ENCODE data around the gene USH1C.

The USH1C gene

DNA sequence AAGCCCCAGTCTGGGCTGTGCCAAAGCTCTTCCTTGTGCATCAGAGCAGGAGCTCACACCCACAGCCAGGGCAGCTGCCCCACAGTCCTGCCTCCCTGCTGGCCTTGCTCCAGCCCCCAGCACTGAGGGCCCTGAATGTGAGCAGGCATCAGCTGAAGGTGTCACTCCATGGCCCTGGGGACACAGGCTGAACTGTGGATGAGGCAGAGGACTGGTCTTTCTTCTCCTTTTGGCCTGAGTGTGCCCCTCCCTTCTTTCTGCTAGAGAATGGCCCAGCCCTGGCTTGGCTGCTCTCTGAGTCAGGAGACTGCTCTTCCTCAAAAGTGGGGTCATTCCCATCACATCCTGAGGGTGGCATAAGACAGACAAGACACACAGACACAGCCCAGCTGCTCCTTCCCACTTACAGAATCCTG, 19.0 kb upstream of the USH1C start:
- Histone ChIP-seq H3K36me3 (ENCODE audit: control insufficient read depth, insufficient read depth, low read length) (no peaks in the 10 kb centered on the region), H3K9ac (ENCODE audit: low read length) (no peak overlapping the region), H3K27ac (ENCODE audit: low read depth, low read length) (no peak overlapping the region), H3K27me3 (ENCODE audit: control insufficient read depth, insufficient read depth, low read length) (peaks cover 2% of the 10 kb centered on the region), H3K4me3 (ENCODE audit: low read length) (no peak overlapping the region), H3K4me1 (ENCODE audit: control insufficient read depth, insufficient read depth, low read length) (no peaks in the 10 kb centered on the region)

DNA sequence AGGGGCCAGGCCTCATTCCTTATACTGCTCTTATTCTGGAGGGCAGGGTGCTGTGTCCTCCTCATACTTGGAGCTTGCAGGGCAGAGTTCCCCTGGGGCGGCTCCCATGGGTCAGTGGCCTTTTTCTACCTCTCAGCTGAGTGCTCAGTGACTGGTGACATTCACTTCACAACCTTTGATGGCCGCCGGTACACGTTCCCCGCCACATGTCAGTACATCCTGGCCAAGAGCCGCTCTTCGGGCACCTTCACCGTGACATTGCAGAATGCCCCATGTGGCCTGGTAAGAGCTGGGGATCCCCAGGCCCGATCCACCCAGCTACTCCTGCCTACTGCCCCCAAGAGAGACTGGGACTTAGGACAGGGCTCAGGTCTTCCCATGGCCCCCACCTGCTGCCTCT, 17.3 kb upstream of the USH1C start:
- no peak overlapping the region for H3K9ac ChIP-seq (ENCODE audit: low read length)
- peaks cover 2% of the 10 kb centered on the region for H3K27me3 ChIP-seq (ENCODE audit: control insufficient read depth, insufficient read depth, low read length)
- no peak overlapping the region for H3K27ac ChIP-seq (ENCODE audit: low read depth, low read length)
- no peaks in the 10 kb centered on the region for H3K4me1 ChIP-seq (ENCODE audit: control insufficient read depth, insufficient read depth, low read length)
- no peaks in the 10 kb centered on the region for H3K36me3 ChIP-seq (ENCODE audit: control insufficient read depth, insufficient read depth, low read length)
- H3K4me3 ChIP-seq (ENCODE audit: low read length), result no peak overlapping the region

DNA sequence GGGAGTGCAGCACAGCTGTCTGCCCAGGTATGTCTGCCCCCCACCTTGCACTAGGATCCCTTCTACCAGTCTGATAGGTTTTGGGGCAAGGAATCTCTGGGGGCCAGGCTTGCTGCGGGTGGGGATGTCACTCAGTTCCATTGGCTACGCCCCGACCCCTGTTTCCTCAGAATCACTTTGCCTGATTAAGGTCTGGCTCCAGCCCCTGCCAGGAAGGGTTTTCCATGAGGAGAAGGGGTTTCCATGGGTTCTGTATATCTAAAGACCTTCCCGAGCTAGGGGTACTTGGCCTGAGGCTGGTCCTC, 16.8 kb upstream of the USH1C start:
- no peaks in the 10 kb centered on the region for H3K36me3 ChIP-seq (ENCODE audit: control insufficient read depth, insufficient read depth, low read length)
- H3K27me3 ChIP-seq (ENCODE audit: control insufficient read depth, insufficient read depth, low read length), result peaks cover 2% of the 10 kb centered on the region
- H3K9ac ChIP-seq (ENCODE audit: low read length), result no peak overlapping the region
- no peaks in the 10 kb centered on the region for H3K4me1 ChIP-seq (ENCODE audit: control insufficient read depth, insufficient read depth, low read length)
- H3K27ac ChIP-seq (ENCODE audit: low read depth, low read length), result no peak overlapping the region
- H3K4me3 ChIP-seq (ENCODE audit: low read length), result no peak overlapping the region

DNA sequence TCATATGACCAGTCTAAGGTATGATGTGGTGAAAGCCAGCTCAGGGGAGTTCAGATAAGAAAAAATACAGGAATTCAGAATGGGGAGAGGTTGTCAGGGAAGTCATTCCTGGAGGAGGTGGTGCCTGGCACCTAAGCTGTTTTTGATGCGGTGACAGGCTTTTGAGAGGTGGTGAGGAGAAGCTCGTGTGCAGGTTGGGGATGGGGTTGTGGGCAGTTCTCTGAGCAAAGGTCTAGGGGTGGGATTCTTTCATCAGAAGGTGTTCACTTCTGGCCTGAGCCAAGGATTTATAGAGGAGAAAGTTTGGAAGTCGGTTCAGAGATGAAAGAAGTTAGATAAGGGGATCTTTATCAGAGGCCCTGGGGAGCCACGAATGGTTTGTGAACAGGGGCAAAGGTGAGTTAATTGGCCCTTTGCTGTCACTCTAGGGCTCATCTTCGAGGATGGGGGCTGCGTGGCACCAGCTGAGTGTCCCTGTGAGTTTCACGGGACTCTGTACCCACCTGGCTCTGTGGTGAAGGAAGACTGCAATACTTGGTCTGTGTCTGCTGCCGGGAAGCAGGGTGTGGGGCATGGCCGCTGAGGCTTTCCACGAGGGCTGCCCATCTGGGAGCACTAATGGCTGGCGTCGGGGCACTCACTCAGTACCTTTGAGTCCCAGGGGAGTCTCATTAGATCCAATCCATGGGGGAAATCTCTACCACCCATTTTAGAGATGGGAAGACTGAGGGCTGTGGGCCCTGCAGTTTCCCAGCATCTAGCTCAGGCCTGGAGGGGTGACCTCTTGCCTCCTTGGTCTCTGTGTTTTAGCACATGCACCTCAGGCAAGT, 16.3 kb upstream of the USH1C start:
- H3K36me3 ChIP-seq (ENCODE audit: control insufficient read depth, insufficient read depth, low read length), result no peaks in the 10 kb centered on the region
- no peak overlapping the region for H3K27ac ChIP-seq (ENCODE audit: low read depth, low read length)
- H3K27me3 ChIP-seq (ENCODE audit: control insufficient read depth, insufficient read depth, low read length), result peaks cover 2% of the 10 kb centered on the region
- H3K4me3 ChIP-seq (ENCODE audit: low read length), result no peak overlapping the region
- H3K4me1 ChIP-seq (ENCODE audit: control insufficient read depth, insufficient read depth, low read length), result no peaks in the 10 kb centered on the region
- H3K9ac ChIP-seq (ENCODE audit: low read length), result no peak overlapping the region

DNA sequence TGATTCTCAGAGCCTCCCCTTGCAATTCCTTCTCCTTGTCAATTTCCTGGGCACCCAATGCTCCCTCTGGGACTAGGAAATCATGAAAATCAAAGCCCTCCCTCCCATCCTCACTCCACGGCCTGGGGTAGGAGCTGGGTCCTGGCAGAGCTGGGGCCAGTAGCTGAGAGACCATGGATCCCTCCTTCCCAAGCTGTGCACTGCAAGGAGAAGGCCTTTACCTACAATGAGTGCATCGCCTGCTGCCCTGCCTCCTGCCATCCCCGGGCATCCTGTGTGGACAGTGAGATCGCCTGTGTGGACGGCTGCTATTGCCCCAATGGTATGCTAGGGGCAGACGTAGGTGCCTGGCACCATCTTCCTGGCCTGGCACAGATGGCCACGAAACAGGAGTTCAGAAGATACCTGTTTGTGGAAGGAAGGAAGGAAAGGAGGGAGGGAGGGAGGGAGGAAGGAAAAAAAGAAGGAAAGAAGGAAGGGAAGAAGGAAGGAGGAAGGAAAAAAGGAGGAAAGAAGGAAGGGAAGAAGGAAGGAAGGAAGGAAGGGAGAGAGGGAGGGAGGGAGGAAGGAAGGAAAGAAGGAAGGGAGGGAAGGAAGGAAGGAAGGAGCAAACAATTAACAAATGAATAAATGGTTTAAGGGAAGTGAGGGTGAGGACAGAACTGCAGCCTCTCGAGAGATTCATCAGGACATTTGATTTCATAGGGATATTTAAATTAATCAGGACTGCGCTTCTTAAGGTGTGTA, 15.3 kb upstream of the USH1C start:
- H3K27me3 ChIP-seq (ENCODE audit: control insufficient read depth, insufficient read depth, low read length), result peaks cover 2% of the 10 kb centered on the region
- no peak overlapping the region for H3K4me3 ChIP-seq (ENCODE audit: low read length)
- H3K36me3 ChIP-seq (ENCODE audit: control insufficient read depth, insufficient read depth, low read length), result no peaks in the 10 kb centered on the region
- H3K9ac ChIP-seq (ENCODE audit: low read length), result no peak overlapping the region
- no peaks in the 10 kb centered on the region for H3K4me1 ChIP-seq (ENCODE audit: control insufficient read depth, insufficient read depth, low read length)
- H3K27ac ChIP-seq (ENCODE audit: low read depth, low read length), result no peak overlapping the region

DNA sequence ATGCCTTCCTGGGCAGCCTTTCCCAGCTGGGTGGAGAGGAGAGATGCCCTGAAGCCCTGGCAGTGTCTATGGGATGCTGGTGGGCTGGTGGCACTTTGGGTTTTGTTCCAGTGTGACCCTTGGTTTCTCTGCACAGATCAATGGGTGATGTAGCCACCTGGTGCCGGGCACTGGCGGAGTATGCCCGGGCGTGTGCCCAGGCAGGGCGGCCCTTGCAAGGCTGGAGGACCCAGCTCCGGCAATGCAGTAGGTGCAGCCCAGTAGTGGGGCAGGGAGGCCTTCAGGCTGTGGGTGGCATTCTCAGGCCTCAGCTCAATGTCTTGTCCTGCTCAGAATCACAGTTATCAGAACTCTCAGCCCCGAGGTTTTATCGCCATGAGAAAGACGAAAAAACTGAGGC, 14.7 kb upstream of the USH1C start:
- Histone ChIP-seq H3K9ac (ENCODE audit: low read length) (no peak overlapping the region), H3K4me1 (ENCODE audit: control insufficient read depth, insufficient read depth, low read length) (no peaks in the 10 kb centered on the region), H3K4me3 (ENCODE audit: low read length) (no peak overlapping the region), H3K36me3 (ENCODE audit: control insufficient read depth, insufficient read depth, low read length) (no peaks in the 10 kb centered on the region), H3K27ac (ENCODE audit: low read depth, low read length) (no peak overlapping the region), H3K27me3 (ENCODE audit: control insufficient read depth, insufficient read depth, low read length) (peaks cover 2% of the 10 kb centered on the region)

DNA sequence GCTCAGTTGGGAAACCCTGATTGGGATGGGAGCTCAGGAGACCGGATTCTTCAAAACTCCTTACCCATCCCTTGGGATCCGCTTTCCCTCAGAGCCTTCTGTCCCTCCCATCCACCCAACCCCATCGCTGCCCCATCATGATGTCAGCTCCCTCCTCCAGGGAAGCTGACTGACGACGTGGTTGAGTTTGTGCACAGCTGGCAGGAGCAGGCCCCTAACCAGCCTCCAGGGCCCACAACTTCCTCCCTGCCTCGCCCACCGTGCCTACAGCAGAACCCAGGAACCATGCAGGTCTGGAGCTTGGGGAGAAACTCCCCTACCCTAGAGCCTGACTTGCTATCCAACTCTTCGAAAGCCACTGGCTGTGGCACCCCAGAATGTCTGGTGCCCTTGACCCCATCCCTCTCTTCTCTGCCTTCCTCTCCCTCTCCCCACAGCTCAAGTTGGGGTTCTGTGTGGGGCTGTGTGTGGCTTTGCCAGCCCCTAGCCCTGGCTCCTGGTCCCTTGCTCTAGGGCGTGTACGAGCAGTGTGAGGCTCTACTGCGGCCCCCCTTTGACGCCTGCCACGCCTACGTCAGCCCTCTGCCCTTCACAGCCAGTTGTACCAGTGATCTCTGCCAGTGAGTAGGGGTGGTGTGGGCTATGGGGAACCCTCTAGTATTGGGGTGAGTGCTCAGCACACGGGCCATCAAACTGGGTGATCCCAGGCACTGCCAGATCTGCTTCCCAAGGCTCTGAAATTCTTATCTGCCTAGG, 14.0 kb upstream of the USH1C start:
- H3K4me1 ChIP-seq (ENCODE audit: control insufficient read depth, insufficient read depth, low read length), result no peaks in the 10 kb centered on the region
- no peaks in the 10 kb centered on the region for H3K36me3 ChIP-seq (ENCODE audit: control insufficient read depth, insufficient read depth, low read length)
- H3K27me3 ChIP-seq (ENCODE audit: control insufficient read depth, insufficient read depth, low read length), result peaks cover 2% of the 10 kb centered on the region
- H3K4me3 ChIP-seq (ENCODE audit: low read length), result no peak overlapping the region
- H3K9ac ChIP-seq (ENCODE audit: low read length), result no peak overlapping the region
- no peak overlapping the region for H3K27ac ChIP-seq (ENCODE audit: low read depth, low read length)

DNA sequence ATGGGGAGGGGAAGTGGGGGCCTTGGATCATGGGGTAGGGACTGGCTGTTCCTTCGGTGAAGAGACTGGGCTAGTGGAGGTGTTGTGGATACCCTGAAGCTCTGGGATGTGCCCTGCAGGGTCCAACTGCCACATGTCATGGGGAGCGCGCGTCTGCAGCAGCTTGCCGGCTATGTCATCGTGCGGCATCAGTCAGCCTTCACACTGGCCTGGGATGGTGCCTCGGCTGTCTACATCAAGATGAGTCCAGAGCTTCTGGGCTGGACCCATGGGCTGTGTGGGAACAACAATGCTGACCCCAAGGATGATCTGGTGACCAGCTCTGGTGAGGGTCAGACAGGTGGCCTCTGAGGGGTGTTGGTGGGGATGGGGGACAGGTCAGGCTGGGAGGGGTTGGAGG, 12.8 kb upstream of the USH1C start:
- peaks cover 2% of the 10 kb centered on the region for H3K27me3 ChIP-seq (ENCODE audit: control insufficient read depth, insufficient read depth, low read length)
- no peak overlapping the region for H3K27ac ChIP-seq (ENCODE audit: low read depth, low read length)
- no peak overlapping the region for H3K9ac ChIP-seq (ENCODE audit: low read length)
- no peaks in the 10 kb centered on the region for H3K36me3 ChIP-seq (ENCODE audit: control insufficient read depth, insufficient read depth, low read length)
- H3K4me3 ChIP-seq (ENCODE audit: low read length), result no peak overlapping the region
- no peaks in the 10 kb centered on the region for H3K4me1 ChIP-seq (ENCODE audit: control insufficient read depth, insufficient read depth, low read length)

DNA sequence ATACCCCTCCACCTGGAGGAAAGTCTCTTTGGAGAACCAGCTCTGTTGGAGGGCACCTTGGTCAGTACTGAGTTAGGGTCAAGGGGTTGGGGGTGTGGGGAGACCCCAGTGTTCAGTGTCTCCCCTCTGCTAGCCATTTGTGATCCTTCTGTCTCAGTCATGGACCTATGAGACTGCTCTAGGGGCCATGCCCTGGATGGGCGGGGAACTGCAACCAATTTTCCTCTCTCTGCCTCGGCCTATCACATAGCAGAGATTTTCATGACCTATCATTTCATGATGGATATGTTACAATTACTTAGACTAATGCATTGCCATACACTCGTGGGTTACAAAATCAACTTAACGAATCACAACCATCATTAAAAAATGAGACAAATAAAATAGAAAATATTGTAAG, 10.3 kb upstream of the USH1C start:
- peaks cover 2% of the 10 kb centered on the region for H3K27me3 ChIP-seq (ENCODE audit: control insufficient read depth, insufficient read depth, low read length)
- no peak overlapping the region for H3K9ac ChIP-seq (ENCODE audit: low read length)
- H3K27ac ChIP-seq (ENCODE audit: low read depth, low read length), result no peak overlapping the region
- no peak overlapping the region for H3K4me3 ChIP-seq (ENCODE audit: low read length)
- no peaks in the 10 kb centered on the region for H3K36me3 ChIP-seq (ENCODE audit: control insufficient read depth, insufficient read depth, low read length)
- H3K4me1 ChIP-seq (ENCODE audit: control insufficient read depth, insufficient read depth, low read length), result no peaks in the 10 kb centered on the region

DNA sequence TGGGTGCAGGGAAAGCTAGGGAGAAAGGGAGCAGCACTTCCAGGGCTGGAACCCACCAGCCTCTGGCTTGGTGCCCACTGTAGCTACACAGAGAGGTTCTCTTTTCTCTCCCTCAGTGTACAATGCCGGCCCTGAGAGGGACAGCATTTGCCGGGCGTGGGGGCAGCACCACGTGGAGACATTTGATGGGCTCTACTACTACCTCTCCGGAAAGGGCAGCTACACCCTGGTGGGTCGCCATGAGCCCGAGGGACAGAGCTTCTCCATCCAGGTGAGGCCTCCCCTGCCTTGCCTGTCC, 9.0 kb upstream of the USH1C start:
- Histone ChIP-seq H3K36me3 (ENCODE audit: control insufficient read depth, insufficient read depth, low read length) (no peaks in the 10 kb centered on the region), H3K4me1 (ENCODE audit: control insufficient read depth, insufficient read depth, low read length) (no peaks in the 10 kb centered on the region), H3K4me3 (ENCODE audit: low read length) (no peak overlapping the region), H3K27me3 (ENCODE audit: control insufficient read depth, insufficient read depth, low read length) (no peaks in the 10 kb centered on the region), H3K27ac (ENCODE audit: low read depth, low read length) (no peak overlapping the region), H3K9ac (ENCODE audit: low read length) (no peak overlapping the region)

DNA sequence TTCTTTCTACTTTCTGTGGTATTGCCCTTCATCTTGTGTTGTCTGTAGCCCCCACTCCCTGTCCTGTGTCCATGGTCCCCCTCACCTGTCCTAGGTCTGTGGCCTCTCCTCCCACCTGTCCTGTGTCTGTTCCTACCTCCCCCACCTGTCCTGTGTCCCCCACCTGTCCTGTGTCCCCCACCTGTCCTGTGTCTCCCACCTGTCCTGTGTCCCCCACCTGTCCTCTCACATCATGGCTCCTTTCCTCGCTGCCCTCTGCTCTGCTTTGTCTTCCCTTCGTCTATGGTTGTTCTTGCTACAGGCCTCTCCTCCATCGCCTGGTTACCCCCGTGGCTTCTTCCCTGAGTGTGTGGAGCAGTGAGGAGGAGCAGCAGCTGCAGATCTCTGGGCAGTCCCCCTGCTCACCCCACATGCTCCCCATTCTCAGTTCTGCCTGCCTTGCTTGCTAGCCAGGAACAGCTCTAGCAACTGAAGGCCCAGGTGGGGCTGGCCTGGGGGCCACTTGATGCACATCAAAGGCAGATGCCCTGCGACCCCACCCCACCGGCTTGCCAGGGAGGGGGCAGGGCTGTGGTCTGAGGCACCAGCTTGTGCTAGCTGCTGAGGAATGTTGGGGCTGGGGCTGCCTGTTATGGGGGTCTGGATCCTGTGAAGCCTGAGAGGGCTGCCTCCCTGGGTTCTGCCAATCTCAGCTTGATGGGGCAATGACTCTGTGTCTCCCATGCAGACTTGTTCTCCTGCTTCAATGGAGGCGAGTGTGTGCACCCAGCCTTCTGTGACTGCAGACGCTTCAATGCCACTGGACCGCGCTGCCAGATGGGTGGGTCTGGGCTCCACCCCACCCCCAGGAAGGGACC, 8.4 kb upstream of the USH1C start:
- Histone ChIP-seq H3K27me3 (ENCODE audit: control insufficient read depth, insufficient read depth, low read length) (no peaks in the 10 kb centered on the region), H3K36me3 (ENCODE audit: control insufficient read depth, insufficient read depth, low read length) (no peaks in the 10 kb centered on the region), H3K9ac (ENCODE audit: low read length) (no peak overlapping the region), H3K4me1 (ENCODE audit: control insufficient read depth, insufficient read depth, low read length) (no peaks in the 10 kb centered on the region), H3K27ac (ENCODE audit: low read depth, low read length) (no peak overlapping the region), H3K4me3 (ENCODE audit: low read length) (no peak overlapping the region)

DNA sequence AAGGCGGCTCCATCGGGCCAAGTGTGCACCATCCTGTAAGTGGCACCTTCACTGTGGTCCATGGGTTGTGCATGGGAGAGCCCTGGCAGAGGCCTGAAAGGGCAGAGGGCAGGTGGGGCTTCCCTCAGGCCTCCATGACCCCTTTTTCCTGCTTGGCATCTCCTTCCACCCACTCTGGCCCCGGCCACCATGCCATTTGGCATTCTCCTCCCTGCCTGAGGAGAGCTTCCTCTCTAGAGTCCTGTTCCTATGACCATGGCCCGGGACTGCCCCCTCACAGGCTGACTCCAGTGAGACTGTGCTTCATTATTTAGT, 7.8 kb upstream of the USH1C start:
- Histone ChIP-seq H3K4me3 (ENCODE audit: low read length) (no peak overlapping the region), H3K4me1 (ENCODE audit: control insufficient read depth, insufficient read depth, low read length) (no peaks in the 10 kb centered on the region), H3K27ac (ENCODE audit: low read depth, low read length) (no peak overlapping the region), H3K27me3 (ENCODE audit: control insufficient read depth, insufficient read depth, low read length) (peaks cover 6% of the 10 kb centered on the region), H3K36me3 (ENCODE audit: control insufficient read depth, insufficient read depth, low read length) (no peaks in the 10 kb centered on the region), H3K9ac (ENCODE audit: low read length) (no peak overlapping the region)
